Measurements from ENCODE around the gene SULT1E1. TPM values are rescaled to one million over a fixed set of nuclear protein-coding genes. Genes with fewer than 3 reads are reported as not detected.

Gene SULT1E1
- total RNA-seq, 4 donors from 2014 or later = 18.6 to 198 (median 44.1) TPM

DNA sequence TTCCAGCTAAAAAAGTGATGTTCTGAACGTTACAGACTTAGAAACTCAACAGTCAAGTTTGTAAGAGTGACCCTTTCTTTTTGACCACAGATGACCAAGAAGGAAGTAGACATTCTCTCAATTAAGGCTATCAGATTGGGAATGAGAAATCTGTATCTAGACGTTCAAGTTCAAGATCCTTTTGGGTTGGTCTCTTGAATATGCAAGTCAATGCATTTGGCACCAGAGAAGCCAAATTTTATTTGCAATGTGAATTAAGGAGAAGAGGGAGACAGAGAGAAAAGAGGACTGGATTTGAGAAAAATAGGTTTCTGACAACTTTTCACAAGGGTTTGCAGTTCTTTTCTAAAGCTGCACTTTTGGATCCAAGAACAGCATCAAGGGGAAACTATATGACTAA lies 17.5 kb upstream of the SULT1E1 start:
- Histone ChIP-seq H3K4me3 (no peak overlapping the region), H3K27me3 (no peaks in the 10 kb centered on the region), H3K36me3 (no peaks in the 10 kb centered on the region), H3K4me1 (no peaks in the 10 kb centered on the region), H3K27ac (no peak overlapping the region), H3K9me3 (no peaks in the 10 kb centered on the region)
- WGBS = 56% methylated on average over 2 of the region's 2 CpGs
- no peak for DNase-seq (ENCODE audit: low spot score in 2 of 2)
- TF ChIP-seq EP300 (IDR thresholded peaks at IDR 0.05) = no peak
- no peak for TF ChIP-seq CTCF (IDR thresholded peaks at IDR 0.05)
- TF ChIP-seq POLR2AphosphoS5 (IDR thresholded peaks at IDR 0.05) = no peak
- no peak for TF ChIP-seq POLR2A (IDR thresholded peaks at IDR 0.05)

DNA sequence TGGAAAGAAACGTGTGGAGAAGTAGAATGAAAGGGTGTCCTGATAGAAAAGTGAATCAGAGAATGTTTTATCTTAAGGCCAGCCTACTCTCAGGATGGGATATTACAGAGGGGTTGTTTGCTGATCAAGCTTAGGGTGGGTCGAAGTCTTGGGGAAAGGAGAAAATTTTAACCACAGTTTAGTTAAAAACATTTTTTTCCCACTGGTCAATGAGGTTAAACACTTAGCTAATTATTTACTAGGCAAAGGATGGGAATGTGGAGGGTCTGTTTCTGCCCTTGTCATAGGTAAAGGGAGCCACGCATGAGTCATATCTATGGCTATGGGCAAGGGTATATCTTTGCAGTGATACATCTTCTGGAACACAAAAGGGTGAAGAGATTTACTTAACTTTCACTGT lies 16.1 kb upstream of the SULT1E1 start:
- no peak for DNase-seq (ENCODE audit: low spot score in 2 of 2)
- 79% methylated on average over 3 of the region's 3 CpGs for WGBS

GRCh38 chr4:69875576-69875975 lies 15.6 kb upstream of the SULT1E1 start:
- no peak for DNase-seq (ENCODE audit: low spot score in 2 of 2)
- no peaks in the 10 kb centered on the region for H3K27me3 ChIP-seq

More for the DNA sequence above, 16.1 kb upstream of the SULT1E1 start:
- Histone ChIP-seq H3K27ac (no peak overlapping the region), H3K36me3 (no peaks in the 10 kb centered on the region), H3K27me3 (no peaks in the 10 kb centered on the region), H3K4me3 (no peak overlapping the region), H3K4me1 (no peaks in the 10 kb centered on the region), H3K9me3 (no peaks in the 10 kb centered on the region)
- TF ChIP-seq POLR2A (IDR thresholded peaks at IDR 0.05) = no peak

DNA sequence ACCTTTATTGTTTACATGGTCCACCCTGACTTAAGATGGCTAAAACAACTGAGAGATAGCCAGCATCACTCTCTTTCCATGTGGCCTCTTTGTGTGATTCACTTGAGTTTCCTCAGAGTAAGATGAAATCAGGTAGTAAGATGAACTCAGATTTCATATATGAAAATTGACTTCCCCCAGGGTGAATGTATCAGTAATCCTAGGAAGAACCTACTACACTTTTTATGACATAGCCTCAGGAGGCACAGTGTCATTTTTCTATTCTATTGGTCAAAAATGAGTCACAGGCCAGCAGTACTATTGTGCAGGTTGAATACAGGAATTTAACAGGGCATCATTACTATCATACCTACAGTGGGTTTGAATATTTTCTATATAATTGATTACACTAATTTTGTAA lies 14.6 kb upstream of the SULT1E1 start:
- no peaks in the 10 kb centered on the region for H3K4me1 ChIP-seq
- no peaks in the 10 kb centered on the region for H3K9me3 ChIP-seq
- H3K27ac ChIP-seq = no peak overlapping the region
- no peak overlapping the region for H3K4me3 ChIP-seq
- DNase-seq (ENCODE audit: low spot score in 2 of 2) = no peak
- H3K27me3 ChIP-seq = no peaks in the 10 kb centered on the region
- TF ChIP-seq EP300 (IDR thresholded peaks at IDR 0.05) = no peak
- no peak for TF ChIP-seq CTCF (IDR thresholded peaks at IDR 0.05)
- no peak for TF ChIP-seq POLR2AphosphoS5 (IDR thresholded peaks at IDR 0.05)
- TF ChIP-seq POLR2A (IDR thresholded peaks at IDR 0.05) = no peak
- no peaks in the 10 kb centered on the region for H3K36me3 ChIP-seq

More at GRCh38 chr4:69875576-69875975, 15.6 kb upstream of the SULT1E1 start:
- no peak overlapping the region for H3K4me3 ChIP-seq
- WGBS = 31% methylated on average over 2 of the region's 2 CpGs
- H3K9me3 ChIP-seq = no peaks in the 10 kb centered on the region
- H3K36me3 ChIP-seq = no peaks in the 10 kb centered on the region
- no peak overlapping the region for H3K27ac ChIP-seq
- no peak for TF ChIP-seq POLR2A (IDR thresholded peaks at IDR 0.05)
- TF ChIP-seq EP300 (IDR thresholded peaks at IDR 0.05) = no peak
- no peak for TF ChIP-seq CTCF (IDR thresholded peaks at IDR 0.05)
- no peak for TF ChIP-seq POLR2AphosphoS5 (IDR thresholded peaks at IDR 0.05)
- no peaks in the 10 kb centered on the region for H3K4me1 ChIP-seq

GRCh38 chr4:69861756-69862155 lies 1.8 kb upstream of the SULT1E1 start:
- peaks cover 8% of the 10 kb centered on the region for H3K4me1 ChIP-seq
- 86% methylated on average over 1 of the region's 1 CpG for WGBS
- no peak for TF ChIP-seq POLR2A (IDR thresholded peaks at IDR 0.05)
- TF ChIP-seq EP300 (IDR thresholded peaks at IDR 0.05) = no peak
- TF ChIP-seq CTCF (IDR thresholded peaks at IDR 0.05) = no peak
- no peak for TF ChIP-seq POLR2AphosphoS5 (IDR thresholded peaks at IDR 0.05)
- H3K36me3 ChIP-seq = no peaks in the 10 kb centered on the region
- H3K4me3 ChIP-seq = no peak overlapping the region
- no peaks in the 10 kb centered on the region for H3K9me3 ChIP-seq
- H3K27me3 ChIP-seq = no peaks in the 10 kb centered on the region
- DNase-seq (ENCODE audit: low spot score in 2 of 2) = no peak
- H3K27ac ChIP-seq = no peak overlapping the region
